Gastroesophageal sphincter (tissue), 4 donors: ENCODE results near the gene EXOC2. TPM values are rescaled to one million over a fixed set of nuclear protein-coding genes. Genes with fewer than 3 reads are reported as not detected.

Source experiments
- ATAC-seq: fragments of 150-250 bp; one replicate; pipeline ENCODE4 v1.9.1; 2016; ENCODE audit warnings: mild to moderate bottlenecking, moderate library complexity
- H3K27ac ChIP-seq, 4 donors: fragments of 200-600 bp; sonication (generic) in 3 of 4; 1 replicate in 3 of 4; 2 replicates in 1 of 4; pipeline ENCODE4 v1.5.1; 2016 to 2019
- H3K27me3 ChIP-seq: fragments of 200-600 bp; sonication (generic); one replicate; pipeline ENCODE4 v1.5.1; 2019
- H3K36me3 ChIP-seq, 2 donors: fragments of 200-600 bp; sonication (generic); one replicate each; pipeline ENCODE4 v1.5.1; 2019; ENCODE audit warnings: control low read depth in 1 of 2
- H3K4me1 ChIP-seq, 3 donors: fragments of 200-600 bp; sonication (generic); 1 replicate in 2 of 3; 2 replicates in 1 of 3; pipeline ENCODE4 v1.5.1; 2016 to 2019; ENCODE audit warnings: control low read depth in 2 of 3
- H3K4me3 ChIP-seq, 2 donors: fragments of 200-600 bp; sonication (generic); one replicate each; pipeline ENCODE4 v1.5.1; 2019; ENCODE audit warnings: mild to moderate bottlenecking in 1 of 2, moderate library complexity in 1 of 2
- H3K9me3 ChIP-seq, 3 donors: fragments of 200-600 bp; sonication (generic); one replicate each; pipeline ENCODE4 v1.5.1; 2017 to 2019; ENCODE audit warnings: control low read depth in 2 of 3
- CTCF ChIP-seq, 4 experiments: fragments of 200-600 bp in 2 of 4; fragments of 450-650 bp in 2 of 4; sonication (generic) in 1 of 4; IDR thresholded peaks; one replicate each; pipeline ENCODE4 v1.5.1; 2017 to 2019; ENCODE audit warnings: antibody characterized with exemption in 4 of 4, mild to moderate bottlenecking in 2 of 4, moderate library complexity in 2 of 4
- EP300 ChIP-seq: sonication (generic); formaldehyde crosslinking; IDR thresholded peaks from one replicate; pipeline ENCODE4 v1.6.1; 2017; ENCODE audit warnings: antibody characterized with exemption, mild to moderate bottlenecking
- POLR2A ChIP-seq, 2 donors: fragments of 450-650 bp; IDR thresholded peaks; one replicate each; pipeline ENCODE4 v1.6.1; 2017; ENCODE audit warnings: antibody characterized with exemption in 2 of 2, mild to moderate bottlenecking in 2 of 2, moderate library complexity in 1 of 2
- POLR2AphosphoS5 ChIP-seq: sonication (generic); formaldehyde crosslinking; IDR thresholded peaks from one replicate; pipeline ENCODE4 v1.6.1; 2017; ENCODE audit warnings: antibody characterized with exemption
- WGBS, 2 donors: methylation state at CpG; one replicate each; pipeline ENCODE4 v1.1.5; 2018; ENCODE audit warnings: low coverage in 1 of 2; 5-methylcytosine and 5-hydroxymethylcytosine counted together
- total RNA-seq, 4 donors: library from RNA; depleted of rRNA; stranded (reverse); fragments of >200 nt; gene quantifications; one replicate each; pipeline ENCODE4 v1.1.0, GENCODE V29; 2016

Gene EXOC2
- total RNA-seq, 4 donors from 2014 or later = 17.8 to 39.2 (median 25.8) TPM

GRCh38 chr6:683742-684440 is 9.0 kb downstream of the EXOC2 start:
- Histone ChIP-seq H3K4me1 (peaks cover 0 to 76% (median 8%) of the 10 kb centered on the region in 3 donors), H3K27ac (peak overlapping the region; percentile 60 to 81 (median 74)), H3K4me3 (peak overlapping the region; percentile 33 to 45), H3K27me3 (no peaks in the 10 kb centered on the region), H3K9me3 (no peaks in the 10 kb centered on the region), H3K36me3 (no peaks in the 10 kb centered on the region)
- no peak for TF ChIP-seq CTCF (IDR thresholded peaks at IDR 0.05)
- TF ChIP-seq POLR2AphosphoS5 = no peak
- no peak for TF ChIP-seq EP300
- TF ChIP-seq POLR2A (IDR thresholded peaks at IDR 0.05) = no peak
- peak; percentile 53 for ATAC-seq
- 5 to 7% methylated on average over 8 of the region's 15 CpGs for WGBS, 2 donors

- peak overlapping the region in 2 of 4 donors; percentile 8 to 81 for H3K27ac ChIP-seq
- H3K36me3 ChIP-seq = no peaks in the 10 kb centered on the region
- WGBS, 2 donors = 86 to 98% methylated on average over 5 of the region's 5 CpGs
- no peaks in the 10 kb centered on the region for H3K9me3 ChIP-seq
- TF ChIP-seq CTCF (IDR thresholded peaks at IDR 0.05) (no peak), EP300 (no peak), POLR2AphosphoS5 (no peak), POLR2A (IDR thresholded peaks at IDR 0.05) (no peak)
- no peak overlapping the region for H3K4me3 ChIP-seq
- no peak for ATAC-seq
- no peaks in the 10 kb centered on the region for H3K27me3 ChIP-seq
- H3K4me1 ChIP-seq = peaks cover 0 to 78% (median 12%) of the 10 kb centered on the region in 3 donors
Observed at GRCh38 chr6:680666-681340, 12.1 kb downstream of the EXOC2 start.

GRCh38 chr6:680251-680650 is 12.7 kb downstream of the EXOC2 start:
- H3K9me3 ChIP-seq = no peaks in the 10 kb centered on the region
- H3K27me3 ChIP-seq = no peaks in the 10 kb centered on the region
- TF ChIP-seq POLR2AphosphoS5 (no peak), EP300 (no peak), CTCF (IDR thresholded peaks at IDR 0.05) (no peak), POLR2A (IDR thresholded peaks at IDR 0.05) (no peak)
- no peak for ATAC-seq
- H3K27ac ChIP-seq = peak overlapping the region in 2 of 4 donors; percentile 8 to 81
- 73 to 89% methylated on average over 2 of the region's 2 CpGs for WGBS, 2 donors
- no peak overlapping the region for H3K4me3 ChIP-seq
- H3K4me1 ChIP-seq = peaks cover 0 to 75% (median 12%) of the 10 kb centered on the region in 3 donors
- H3K36me3 ChIP-seq = no peaks in the 10 kb centered on the region

- 62 to 77% methylated on average over 5 to 9 of the region's 9 CpGs for WGBS, 2 donors
- H3K4me1 ChIP-seq = peaks cover 0 to 74% (median 8%) of the 10 kb centered on the region in 3 donors
- no peaks in the 10 kb centered on the region for H3K36me3 ChIP-seq
- no peak for TF ChIP-seq EP300
- TF ChIP-seq POLR2A (IDR thresholded peaks at IDR 0.05) = no peak
- no peaks in the 10 kb centered on the region for H3K9me3 ChIP-seq
- H3K4me3 ChIP-seq = no peak overlapping the region
- ATAC-seq = no peak
- no peak overlapping the region for H3K27ac ChIP-seq
- no peaks in the 10 kb centered on the region for H3K27me3 ChIP-seq
Observed at GRCh38 chr6:679282-679681, 13.7 kb downstream of the EXOC2 start.

- no peaks in the 10 kb centered on the region for H3K36me3 ChIP-seq
- no peaks in the 10 kb centered on the region for H3K27me3 ChIP-seq
- H3K27ac ChIP-seq = peak overlapping the region in 1 of 4 donors; percentile 3
- no peak overlapping the region for H3K4me3 ChIP-seq
- no peak for ATAC-seq
- H3K9me3 ChIP-seq = no peaks in the 10 kb centered on the region
- TF ChIP-seq POLR2A (IDR thresholded peaks at IDR 0.05) (no peak), POLR2AphosphoS5 (no peak)
- 24 to 27% methylated on average over 3 of the region's 3 CpGs for WGBS, 2 donors
- H3K4me1 ChIP-seq = peaks cover 0 to 68% (median 4%) of the 10 kb centered on the region in 3 donors
Observed at GRCh38 chr6:678520-678919, 14.4 kb downstream of the EXOC2 start.

- ATAC-seq = no peak
- Histone ChIP-seq H3K27me3 (no peaks in the 10 kb centered on the region), H3K36me3 (no peaks in the 10 kb centered on the region), H3K9me3 (no peaks in the 10 kb centered on the region), H3K4me1 (peaks cover 0 to 62% (median 4%) of the 10 kb centered on the region in 3 donors), H3K27ac (peak overlapping the region in 1 of 4 donors; percentile 3), H3K4me3 (no peak overlapping the region)
- 100% methylated on average over 1 of the region's 4 CpGs for WGBS, 2 donors
- TF ChIP-seq POLR2AphosphoS5 = no peak
Observed at GRCh38 chr6:677919-678318, 15.0 kb downstream of the EXOC2 start.
